Measurements from ENCODE around the gene CDC42BPB. TPM values are rescaled to one million over a fixed set of nuclear protein-coding genes. Genes with fewer than 3 reads are reported as not detected.
A peak's percentile ranks its signal among the peaks of the same experiment; 100 is the strongest.

CDC42BPB gene
- total and polyA plus RNA-seq, 2 donors from 2014 or later, result 22.5 to 127 TPM

DNA sequence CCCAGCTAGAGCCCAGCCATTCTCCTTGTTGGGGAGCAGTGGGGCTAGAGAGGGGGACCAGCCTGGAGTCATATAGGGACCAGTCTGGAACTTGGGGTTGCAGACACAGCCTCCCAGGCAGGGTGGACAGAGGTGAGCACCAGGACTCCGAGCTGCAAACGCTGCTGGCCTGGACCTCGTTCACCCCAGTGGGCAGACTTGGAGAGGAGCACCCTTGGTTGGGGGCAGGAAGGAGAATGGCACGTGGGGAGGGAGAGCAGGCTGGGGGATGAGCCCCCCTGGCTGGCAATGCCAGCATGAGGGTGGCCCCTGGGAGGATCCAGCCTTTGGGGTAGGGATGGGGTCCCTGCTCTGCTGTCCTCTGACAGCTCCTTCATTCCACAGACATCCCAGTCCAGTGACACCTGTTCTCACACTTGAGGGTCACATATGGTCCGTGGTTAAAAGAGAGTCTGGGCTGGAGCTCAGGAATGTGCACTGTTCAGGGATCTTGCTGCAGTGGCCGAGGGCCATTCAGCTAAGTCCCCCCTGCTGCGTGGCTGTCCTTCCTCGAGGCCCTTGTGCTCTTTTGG is 29.5 kb upstream of the CDC42BPB start:
- no peak overlapping the region for H3K4me3 ChIP-seq (ENCODE audit: low read length in 3 of 3)
- no peak for FAIRE-seq
- H3K9me3 ChIP-seq (ENCODE audit: control insufficient read depth in 2 of 3, insufficient read depth in 1 of 3, low read length in 3 of 3), result no peaks in the 10 kb centered on the region
- no peak overlapping the region for H3K9ac ChIP-seq (ENCODE audit: low read length in 3 of 3)
- peaks cover 0 to 8% (median 0%) of the 10 kb centered on the region in 3 donors for H3K4me1 ChIP-seq (ENCODE audit: control insufficient read depth in 2 of 3, insufficient read depth in 2 of 3, low read depth in 1 of 3, low read length in 3 of 3)
- H3K27me3 ChIP-seq (ENCODE audit: control insufficient read depth, insufficient read depth, low read length), result no peaks in the 10 kb centered on the region
- no peaks in the 10 kb centered on the region for H3K36me3 ChIP-seq (ENCODE audit: control insufficient read depth in 2 of 3, insufficient read depth in 3 of 3, low read length in 3 of 3)
- peak in 1 of 5 donors; percentile 48 for DNase-seq
- intact Hi-C loops (cut with DNase I), result no loop called here
- TF ChIP-seq, protein P1, sequence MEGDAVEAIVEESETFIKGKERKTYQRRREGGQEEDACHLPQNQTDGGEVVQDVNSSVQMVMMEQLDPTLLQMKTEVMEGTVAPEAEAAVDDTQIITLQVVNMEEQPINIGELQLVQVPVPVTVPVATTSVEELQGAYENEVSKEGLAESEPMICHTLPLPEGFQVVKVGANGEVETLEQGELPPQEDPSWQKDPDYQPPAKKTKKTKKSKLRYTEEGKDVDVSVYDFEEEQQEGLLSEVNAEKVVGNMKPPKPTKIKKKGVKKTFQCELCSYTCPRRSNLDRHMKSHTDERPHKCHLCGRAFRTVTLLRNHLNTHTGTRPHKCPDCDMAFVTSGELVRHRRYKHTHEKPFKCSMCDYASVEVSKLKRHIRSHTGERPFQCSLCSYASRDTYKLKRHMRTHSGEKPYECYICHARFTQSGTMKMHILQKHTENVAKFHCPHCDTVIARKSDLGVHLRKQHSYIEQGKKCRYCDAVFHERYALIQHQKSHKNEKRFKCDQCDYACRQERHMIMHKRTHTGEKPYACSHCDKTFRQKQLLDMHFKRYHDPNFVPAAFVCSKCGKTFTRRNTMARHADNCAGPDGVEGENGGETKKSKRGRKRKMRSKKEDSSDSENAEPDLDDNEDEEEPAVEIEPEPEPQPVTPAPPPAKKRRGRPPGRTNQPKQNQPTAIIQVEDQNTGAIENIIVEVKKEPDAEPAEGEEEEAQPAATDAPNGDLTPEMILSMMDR (IDR thresholded peaks at IDR 0.05; ENCODE audit: borderline replicate concordance, extremely low read depth, insufficient read depth), result no peak
- H3K27ac ChIP-seq (ENCODE audit: low read depth in 2 of 2, low read length in 2 of 2), result no peak overlapping the region

- intact Hi-C loops (cut with DNase I), result no loop called here
- H3K9me3 ChIP-seq (ENCODE audit: control insufficient read depth in 2 of 3, insufficient read depth in 1 of 3, low read length in 3 of 3), result no peaks in the 10 kb centered on the region
- DNase-seq (peak in 1 of 5 donors; percentile 65), FAIRE-seq (no peak)
- no peak overlapping the region for H3K27ac ChIP-seq (ENCODE audit: low read depth in 2 of 2, low read length in 2 of 2)
- no peaks in the 10 kb centered on the region for H3K36me3 ChIP-seq (ENCODE audit: control insufficient read depth in 2 of 3, insufficient read depth in 3 of 3, low read length in 3 of 3)
- H3K4me1 ChIP-seq (ENCODE audit: control insufficient read depth in 2 of 3, insufficient read depth in 2 of 3, low read depth in 1 of 3, low read length in 3 of 3), result peaks cover 0 to 5% (median 0%) of the 10 kb centered on the region in 3 donors
- no peak overlapping the region for H3K4me3 ChIP-seq (ENCODE audit: low read length in 3 of 3)
- no peaks in the 10 kb centered on the region for H3K27me3 ChIP-seq (ENCODE audit: control insufficient read depth, insufficient read depth, low read length)
- TF ChIP-seq, protein P1 (IDR thresholded peaks at IDR 0.05; ENCODE audit: borderline replicate concordance, extremely low read depth, insufficient read depth), result no peak
- no peak overlapping the region for H3K9ac ChIP-seq (ENCODE audit: low read length in 3 of 3)
Measured at GRCh38 chr14:103085106-103086091, 28.1 kb upstream of the CDC42BPB start.

GRCh38 chr14:103084021-103084919 is 26.9 kb upstream of the CDC42BPB start, which contains the start of gene LBHD2:
Gene LBHD2 (plus strand): TSS chr14:103084210. CDS start chr14:103086013, 1,803 bp downstream.
- no peak within 1 kb of the TSS for H3K27ac ChIP-seq (ENCODE audit: low read depth in 2 of 2, low read length in 2 of 2)
- FAIRE-seq (no peak), DNase-seq (peak in 2 of 5 donors; percentile 37 to 73)
- intact Hi-C loops (cut with DNase I), result no loop called here
- H3K9me3 ChIP-seq (ENCODE audit: control insufficient read depth in 2 of 3, insufficient read depth in 1 of 3, low read length in 3 of 3), result no peaks in the 10 kb centered on the region
- peaks cover 0 to 5% (median 0%) of the 10 kb centered on the region in 3 donors for H3K4me1 ChIP-seq (ENCODE audit: control insufficient read depth in 2 of 3, insufficient read depth in 2 of 3, low read depth in 1 of 3, low read length in 3 of 3)
- H3K36me3 ChIP-seq (ENCODE audit: control insufficient read depth in 2 of 3, insufficient read depth in 3 of 3, low read length in 3 of 3), result no peaks in the 10 kb centered on the region
- no peak within 1 kb of the TSS for H3K9ac ChIP-seq (ENCODE audit: low read length in 3 of 3)
- TF ChIP-seq, protein P1 (IDR thresholded peaks at IDR 0.05; ENCODE audit: borderline replicate concordance, extremely low read depth, insufficient read depth), result no peak
- no peaks in the 10 kb centered on the region for H3K27me3 ChIP-seq (ENCODE audit: control insufficient read depth, insufficient read depth, low read length)
- H3K4me3 ChIP-seq (ENCODE audit: low read length in 3 of 3), result no peak within 1 kb of the TSS
